HepG2 (cell line): ENCODE results near the gene STAT5A. TPM values are rescaled to one million over a fixed set of nuclear protein-coding genes. Genes with fewer than 3 reads are reported as not detected.
A peak's percentile ranks its signal among the peaks of the same experiment; 100 is the strongest.
"Not testable (repeated sequence)": the region's sequence is repeated elsewhere in the genome, so short reads cannot be mapped to it uniquely, and the experiment has no call there.

ENCODE experiments used
- ATAC-seq: fragments of 200-7000 bp; cut with Tn5 transposase; 3 replicates; pipeline ENCODE4 v1.9.1; 2020; ENCODE audit warnings: mild to moderate bottlenecking, moderate library complexity
- BruUV-seq: library from RNA; stranded (reverse); fragments of 400-500 nt; replicated peaks from 2 replicates; lab custom pipeline; 2021; lab: Mats Ljungman, UMichigan
- CTCF ChIA-PET: fragments of 300-600 bp; formaldehyde crosslinking; extraction: SDS; loops from one replicate; lab custom pipeline; 2021; ENCODE audit warnings: low total read pairs, inconsistent platforms, low intra/inter-chr PET ratio; lab: Yijun Ruan, JAX
- POLR2A ChIA-PET: fragments of 350-600 bp; sonication (Branson Sonifier 250); formaldehyde crosslinking; loops from one replicate; lab custom pipeline; 2020; ENCODE audit warnings: antibody characterized with exemption, inconsistent platforms; lab: Yijun Ruan, JAX
- DNase-seq: peaks from one replicate; pipeline ENCODE4 v3.0.0-alpha.2; 2015; ENCODE audit warnings: low spot score
- FAIRE-seq: peaks from 3 replicates; lab custom pipeline; 2011; peaks lifted over from hg19 to GRCh38; lab: Jason Lieb, UNC
- H2AFZ ChIP-seq: one replicate; pipeline ENCODE4 v1.6.1; 2011; ENCODE audit warnings: low read length, inconsistent platforms
- H3K27ac ChIP-seq: fragments of 300-600 bp; 3 replicates; pipeline ENCODE4 v1.8.0; 2011; ENCODE audit warnings: mixed run types, mild to moderate bottlenecking, mixed read lengths, low read length, inconsistent platforms; ENCODE audit not compliant: insufficient read depth; ENCODE audit errors: extremely low read length
- H3K27me3 ChIP-seq, 2 experiments: fragments of 200-600 bp in 1 of 2; 2 replicates in 1 of 2; 3 replicates in 1 of 2; pipeline versions ENCODE4 v1.6.0 to v1.8.0; 2011; ENCODE audit warnings: low read length in 2 of 2, mild to moderate bottlenecking in 2 of 2, moderate library complexity in 2 of 2, inconsistent platforms in 1 of 2; ENCODE audit not compliant: insufficient read depth in 2 of 2, control insufficient read depth in 1 of 2
- H3K36me3 ChIP-seq, 2 experiments: fragments of 200-600 bp in 1 of 2; replicated peaks in 1 of 2; 2 replicates in 1 of 2; 3 replicates in 1 of 2; pipeline versions ENCODE4 v1.5.1 to v1.8.0; 2011; ENCODE audit warnings: low read length in 2 of 2, inconsistent platforms in 1 of 2; ENCODE audit not compliant: insufficient read depth in 2 of 2, control insufficient read depth in 1 of 2
- H3K4me1 ChIP-seq: 2 replicates; pipeline ENCODE4 v1.5.1; 2012; ENCODE audit warnings: low read length, inconsistent platforms; ENCODE audit not compliant: insufficient read depth
- H3K4me2 ChIP-seq: 2 replicates; pipeline ENCODE4 v1.6.0; 2011; ENCODE audit warnings: low read depth, low read length, inconsistent platforms
- H3K4me3 ChIP-seq, 3 experiments: fragments of 200-600 bp in 1 of 3; sonication (generic), shearing (Covaris generic) in 1 of 3; replicated peaks in 1 of 3; 2 replicates each; pipeline ENCODE4 v1.5.1; 2011 to 2016; ENCODE audit warnings: low read length in 3 of 3, inconsistent platforms in 2 of 3, low read depth in 2 of 3, mild to moderate bottlenecking in 2 of 3, control low read depth in 1 of 3, mixed read lengths in 1 of 3; ENCODE audit not compliant: insufficient read depth in 1 of 3
- H3K79me2 ChIP-seq: one replicate; pipeline ENCODE4 v1.6.1; 2011; ENCODE audit warnings: low read length, inconsistent platforms; ENCODE audit not compliant: insufficient read depth
- H3K9ac ChIP-seq: 2 replicates; pipeline ENCODE4 v1.6.0; 2011; ENCODE audit warnings: mild to moderate bottlenecking, low read depth, low read length, inconsistent platforms; ENCODE audit not compliant: insufficient read depth
- H3K9me3 ChIP-seq: 2 replicates; pipeline ENCODE4 v1.5.1; 2012; ENCODE audit warnings: mild to moderate bottlenecking, low read length
- H4K20me1 ChIP-seq: 2 replicates; pipeline ENCODE4 v1.6.0; 2011; ENCODE audit warnings: inconsistent platforms, mild to moderate bottlenecking, low read length, moderate library complexity; ENCODE audit not compliant: insufficient read depth
- ADNP ChIP-seq: sonication (generic); formaldehyde crosslinking; IDR thresholded peaks from 2 replicates; pipeline ENCODE4 v1.4.0; 2020; ENCODE audit warnings: missing genetic modification reagents
- LCORL ChIP-seq, 2 experiments: fragments of 450-650 bp in 1 of 2; sonication (generic) in 1 of 2; formaldehyde crosslinking in 1 of 2; IDR thresholded peaks; 2 replicates each; pipeline versions ENCODE4 v1.5.0 to v1.6.1; 2017 to 2020; ENCODE audit warnings: antibody characterized with exemption in 1 of 2, missing genetic modification reagents in 1 of 2
- ZSCAN22 ChIP-seq: sonication (generic); formaldehyde crosslinking; IDR thresholded peaks from 2 replicates; pipeline ENCODE4 v1.4.0; 2020; ENCODE audit warnings: mild to moderate bottlenecking, missing genetic modification reagents
- WGBS: methylation state at CpG from one replicate; pipeline ENCODE4 v1.1.6; 2017; ENCODE audit warnings: low lambda C conversion rate; 5-methylcytosine and 5-hydroxymethylcytosine counted together
- in situ Hi-C: cut with HindIII; loops from 2 replicates; pipeline ENCODE4 v1.10.0; 2017; ENCODE audit warnings: low pct_unique_long_range_greater_than_20kb; ENCODE audit not compliant: extremely low pct_ligation_motif_present
- intact Hi-C: fragments of 100-400 bp; cut with micrococcal nuclease; formaldehyde crosslinking; loops from one replicate; pipeline ENCODE4 v1.10.0; 2022; ENCODE audit not compliant: unreplicated experiment
- polyA plus RNA-seq, 8 experiments: library from polyadenylated mRNA; depleted of rRNA in 3 of 8; stranded (reverse) in 7 of 8; unstranded in 1 of 8; fragments of >200 nt; fragmentation: Illumina TruSeq in 4 of 8; extraction: Trizol in 4 of 8; gene quantifications; 2 replicates each; pipeline versions ENCODE4 v1.2.1 to v1.2.3, GENCODE V29; 2011 to 2016; ENCODE audit warnings: low read depth in 4 of 8, missing spikeins in 1 of 8, mixed read lengths in 1 of 8; ENCODE audit not compliant: insufficient read depth in 1 of 8
- total RNA-seq, 5 experiments: library from RNA; depleted of rRNA; stranded (reverse); fragments of >200 nt; fragmentation: Illumina TruSeq; extraction: Trizol; gene quantifications; 2 replicates each; pipeline ENCODE4 v1.2.3, GENCODE V29; 2016; ENCODE audit warnings: low read depth in 1 of 5
- TF ChIP-seq, protein P1 (sequence below): sonication (generic); formaldehyde crosslinking; IDR thresholded peaks from 2 replicates; pipeline ENCODE4 v1.5.0; 2020; ENCODE audit warnings: mild to moderate bottlenecking, missing genetic modification reagents

STAT5A gene
- total and polyA plus RNA-seq, 2 of the 13 experiments (the other 11 are each of a cell fraction or from before 2014, with no cell fraction given): 1.4 to 4.1 TPM

DNA sequence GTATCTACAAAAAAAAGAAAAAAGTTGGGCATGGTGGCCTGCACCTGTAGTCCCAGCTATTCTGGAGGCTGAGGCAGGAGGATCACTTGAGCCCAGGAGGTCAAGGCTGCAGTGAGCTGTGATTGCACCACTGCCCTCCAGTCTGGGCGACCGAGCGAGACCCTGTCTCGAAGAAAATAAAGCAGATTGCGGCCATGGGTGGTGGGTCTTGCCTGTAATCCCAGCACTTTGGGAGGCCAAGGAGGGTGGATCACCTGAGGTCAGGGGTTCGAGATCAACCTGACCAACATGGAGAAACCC is 16.7 kb downstream of the STAT5A start:
- peak overlapping the region; percentile 63 for H3K27ac ChIP-seq
- ATAC-seq; DNase-seq; H3K9me3 ChIP-seq; in situ Hi-C loops; H4K20me1 ChIP-seq; intact Hi-C loops; H3K36me3 ChIP-seq; FAIRE-seq; CTCF ChIA-PET; H3K79me2 ChIP-seq; BruUV-seq; H3K27me3 ChIP-seq; H2AFZ ChIP-seq; TF ChIP-seq LCORL (IDR thresholded peaks at IDR 0.05): not testable (repeated sequence)
- POLR2A ChIA-PET: interaction anchor here (0.9 to 1.5 kb wide), 3 partner anchors 16 to 36 kb away, joined by 3 to 5 read pairs (median 3); partner anchors contain the start of genes STAT5A and STAT5B
- TF ChIP-seq, protein P1, sequence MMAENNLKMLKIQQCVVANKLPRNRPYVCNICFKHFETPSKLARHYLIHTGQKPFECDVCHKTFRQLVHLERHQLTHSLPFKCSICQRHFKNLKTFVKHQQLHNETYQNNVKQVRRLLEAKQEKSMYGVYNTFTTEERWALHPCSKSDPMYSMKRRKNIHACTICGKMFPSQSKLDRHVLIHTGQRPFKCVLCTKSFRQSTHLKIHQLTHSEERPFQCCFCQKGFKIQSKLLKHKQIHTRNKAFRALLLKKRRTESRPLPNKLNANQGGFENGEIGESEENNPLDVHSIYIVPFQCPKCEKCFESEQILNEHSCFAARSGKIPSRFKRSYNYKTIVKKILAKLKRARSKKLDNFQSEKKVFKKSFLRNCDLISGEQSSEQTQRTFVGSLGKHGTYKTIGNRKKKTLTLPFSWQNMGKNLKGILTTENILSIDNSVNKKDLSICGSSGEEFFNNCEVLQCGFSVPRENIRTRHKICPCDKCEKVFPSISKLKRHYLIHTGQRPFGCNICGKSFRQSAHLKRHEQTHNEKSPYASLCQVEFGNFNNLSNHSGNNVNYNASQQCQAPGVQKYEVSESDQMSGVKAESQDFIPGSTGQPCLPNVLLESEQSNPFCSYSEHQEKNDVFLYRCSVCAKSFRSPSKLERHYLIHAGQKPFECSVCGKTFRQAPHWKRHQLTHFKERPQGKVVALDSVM: peak; percentile 93
- TF ChIP-seq ADNP (CRISPR knock-in tag) (0 out of 2 replicates have a peak, but pooled peaks have one; percentile 3), LCORL (CRISPR knock-in tag; IDR thresholded peaks at IDR 0.05) (0 out of 2 replicates have a peak, but pooled peaks have one; percentile 5), ZSCAN22 (CRISPR knock-in tag) (0 out of 2 replicates have a peak, but pooled peaks have one; percentile 5)
- H3K4me3 ChIP-seq: peak overlapping the region in 2 of 3 experiments; percentile 27 to 65; a peak in 2 of 6 replicates
- 93% methylated on average over 6 of the region's 6 CpGs for WGBS
- H3K4me1 ChIP-seq: peaks cover 55% of the 10 kb centered on the region
- H3K4me2 ChIP-seq: peak overlapping the region; percentile 92
- H3K9ac ChIP-seq: peak overlapping the region; percentile 41; the same call in 1 of the 2 replicates
